ENCODE measurements around the gene REG3G.
"Not testable (repeated sequence)": the region's sequence is repeated elsewhere in the genome, so short reads cannot be mapped to it uniquely, and the experiment has no call there.

REG3G gene

GRCh38 chr2:79026061-79026460 lies 559 bp downstream of the REG3G start:
- DNase-seq: no peak

- DNase-seq: no peak
These were observed 14.4 kb downstream of the REG3G start for GRCh38 chr2:79039944-79040343.

GRCh38 chr2:79041032-79041448 lies 15.5 kb downstream of the REG3G start:
- no peak for DNase-seq

GRCh38 chr2:79053486-79053885 lies 28.0 kb downstream of the REG3G start:
- not testable (repeated sequence) for DNase-seq

- DNase-seq: not testable (repeated sequence)
These were observed 29.3 kb downstream of the REG3G start for GRCh38 chr2:79054769-79055168.

- no peak for DNase-seq
These were observed 39.7 kb downstream of the REG3G start for GRCh38 chr2:79065201-79065600.

- DNase-seq: no peak
These were observed 45.6 kb downstream of the REG3G start for GRCh38 chr2:79071078-79071477.

Measured in stimulated activated CD4-positive, alpha-beta T cell treated with anti-CD3 and anti-CD28 coated beads, Interleukin-2, amount 100 ng/mL, for 24 hours (primary cell).